ENCODE measurements around the gene WNT11. TPM values are rescaled to one million over a fixed set of nuclear protein-coding genes. Genes with fewer than 3 reads are reported as not detected.
A peak's percentile ranks its signal among the peaks of the same experiment; 100 is the strongest.

WNT11 gene
- total and polyA plus RNA-seq, 2 of the 13 experiments (the other 11 are each of a cell fraction or from before 2014, with no cell fraction given), result 0.34 to 0.66 TPM

DNA sequence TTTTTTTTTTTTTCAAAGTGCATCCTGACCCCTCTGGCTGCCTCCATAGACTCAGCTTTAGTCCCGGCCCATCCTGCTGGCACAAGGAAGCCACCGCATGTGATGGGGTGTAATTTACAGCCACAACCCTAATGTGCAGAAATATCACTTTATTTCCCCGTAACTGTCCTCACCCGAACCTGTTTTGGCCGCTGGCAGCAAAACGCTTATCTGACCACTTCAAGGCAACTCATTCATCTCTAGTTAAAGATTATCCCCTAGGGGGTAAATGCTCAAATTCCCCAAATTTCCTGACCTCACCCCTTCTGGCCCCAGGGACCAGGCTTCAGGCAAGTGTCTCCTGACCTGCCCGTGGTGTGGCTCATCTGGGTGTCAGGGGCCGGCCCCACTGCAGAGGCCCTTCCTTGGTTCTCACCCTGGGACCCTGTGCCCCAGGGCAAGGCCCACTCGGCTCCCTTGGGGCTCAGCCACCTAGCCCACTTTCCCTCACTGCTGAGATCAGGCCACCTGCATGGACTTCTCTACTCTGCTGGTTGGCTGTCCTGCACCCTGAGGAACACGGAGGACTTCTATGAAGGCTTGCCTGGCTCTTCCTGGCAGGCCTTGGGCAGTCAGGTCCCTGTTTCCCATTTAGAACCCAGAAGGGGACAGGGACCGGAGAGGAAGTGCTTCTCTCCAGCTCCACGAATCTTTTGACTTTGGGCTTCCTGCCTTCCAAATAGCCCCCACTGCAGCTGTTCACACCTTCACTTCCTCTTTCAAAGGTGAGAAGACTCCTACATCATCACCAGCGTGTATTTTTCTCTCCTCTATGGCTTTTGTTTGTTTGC is 53.3 kb downstream of the WNT11 start (continued):
- TF ChIP-seq, protein P1, sequence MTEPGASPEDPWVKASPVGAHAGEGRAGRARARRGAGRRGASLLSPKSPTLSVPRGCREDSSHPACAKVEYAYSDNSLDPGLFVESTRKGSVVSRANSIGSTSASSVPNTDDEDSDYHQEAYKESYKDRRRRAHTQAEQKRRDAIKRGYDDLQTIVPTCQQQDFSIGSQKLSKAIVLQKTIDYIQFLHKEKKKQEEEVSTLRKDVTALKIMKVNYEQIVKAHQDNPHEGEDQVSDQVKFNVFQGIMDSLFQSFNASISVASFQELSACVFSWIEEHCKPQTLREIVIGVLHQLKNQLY (CRISPR knock-in tag; IDR thresholded peaks at IDR 0.05), result no peak
- TF ChIP-seq ZBTB8A (CRISPR knock-in tag; IDR thresholded peaks at IDR 0.05; ENCODE audit: borderline replicate concordance, low read depth), result no peak
- TF ChIP-seq, protein P2, sequence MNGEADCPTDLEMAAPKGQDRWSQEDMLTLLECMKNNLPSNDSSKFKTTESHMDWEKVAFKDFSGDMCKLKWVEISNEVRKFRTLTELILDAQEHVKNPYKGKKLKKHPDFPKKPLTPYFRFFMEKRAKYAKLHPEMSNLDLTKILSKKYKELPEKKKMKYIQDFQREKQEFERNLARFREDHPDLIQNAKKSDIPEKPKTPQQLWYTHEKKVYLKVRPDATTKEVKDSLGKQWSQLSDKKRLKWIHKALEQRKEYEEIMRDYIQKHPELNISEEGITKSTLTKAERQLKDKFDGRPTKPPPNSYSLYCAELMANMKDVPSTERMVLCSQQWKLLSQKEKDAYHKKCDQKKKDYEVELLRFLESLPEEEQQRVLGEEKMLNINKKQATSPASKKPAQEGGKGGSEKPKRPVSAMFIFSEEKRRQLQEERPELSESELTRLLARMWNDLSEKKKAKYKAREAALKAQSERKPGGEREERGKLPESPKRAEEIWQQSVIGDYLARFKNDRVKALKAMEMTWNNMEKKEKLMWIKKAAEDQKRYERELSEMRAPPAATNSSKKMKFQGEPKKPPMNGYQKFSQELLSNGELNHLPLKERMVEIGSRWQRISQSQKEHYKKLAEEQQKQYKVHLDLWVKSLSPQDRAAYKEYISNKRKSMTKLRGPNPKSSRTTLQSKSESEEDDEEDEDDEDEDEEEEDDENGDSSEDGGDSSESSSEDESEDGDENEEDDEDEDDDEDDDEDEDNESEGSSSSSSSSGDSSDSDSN (CRISPR knock-in tag; IDR thresholded peaks at IDR 0.05), result peak; percentile 35; the same call in 1 of the 2 replicates
- no peak for TF ChIP-seq SMC3 (IDR thresholded peaks at IDR 0.05; ENCODE audit: low read length)
- TF ChIP-seq POLR2G (IDR thresholded peaks at IDR 0.05; ENCODE audit: low read depth, low read length), result no peak
- TF ChIP-seq FOXK2 (IDR thresholded peaks at IDR 0.05), result no peak
- TF ChIP-seq, protein P3, sequence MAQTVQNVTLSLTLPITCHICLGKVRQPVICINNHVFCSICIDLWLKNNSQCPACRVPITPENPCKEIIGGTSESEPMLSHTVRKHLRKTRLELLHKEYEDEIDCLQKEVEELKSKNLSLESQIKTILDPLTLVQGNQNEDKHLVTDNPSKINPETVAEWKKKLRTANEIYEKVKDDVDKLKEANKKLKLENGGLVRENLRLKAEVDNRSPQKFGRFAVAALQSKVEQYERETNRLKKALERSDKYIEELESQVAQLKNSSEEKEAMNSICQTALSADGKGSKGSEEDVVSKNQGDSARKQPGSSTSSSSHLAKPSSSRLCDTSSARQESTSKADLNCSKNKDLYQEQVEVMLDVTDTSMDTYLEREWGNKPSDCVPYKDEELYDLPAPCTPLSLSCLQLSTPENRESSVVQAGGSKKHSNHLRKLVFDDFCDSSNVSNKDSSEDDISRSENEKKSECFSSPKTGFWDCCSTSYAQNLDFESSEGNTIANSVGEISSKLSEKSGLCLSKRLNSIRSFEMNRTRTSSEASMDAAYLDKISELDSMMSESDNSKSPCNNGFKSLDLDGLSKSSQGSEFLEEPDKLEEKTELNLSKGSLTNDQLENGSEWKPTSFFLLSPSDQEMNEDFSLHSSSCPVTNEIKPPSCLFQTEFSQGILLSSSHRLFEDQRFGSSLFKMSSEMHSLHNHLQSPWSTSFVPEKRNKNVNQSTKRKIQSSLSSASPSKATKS (CRISPR knock-in tag; IDR thresholded peaks at IDR 0.05), result no peak
- TF ChIP-seq ZNF761 (CRISPR knock-in tag; conservative IDR thresholded peaks at IDR 0.05), result peak; percentile 72; the same call in 1 of the 2 replicates
- no peak for TF ChIP-seq PCBP2 (optimal IDR thresholded peaks at IDR 0.05; ENCODE audit: low read depth, low read length, poor library complexity, severe bottlenecking)
- no peak for TF ChIP-seq MYNN (CRISPR knock-in tag; IDR thresholded peaks at IDR 0.05; ENCODE audit: low read depth)
- TF ChIP-seq ZNF891 (CRISPR knock-in tag; IDR thresholded peaks at IDR 0.05), result no peak
- TF ChIP-seq TCF7L2 (IDR thresholded peaks at IDR 0.05; ENCODE audit: low read depth, low read length), result no peak
- TF ChIP-seq ZNF720 (CRISPR knock-in tag; IDR thresholded peaks at IDR 0.05), result no peak
- TF ChIP-seq TBX3 (IDR thresholded peaks at IDR 0.05; ENCODE audit: borderline replicate concordance), result peak; percentile 66; the same call in 1 of the 2 replicates
- no peak for TF ChIP-seq ZNF337 (CRISPR knock-in tag; IDR thresholded peaks at IDR 0.05; ENCODE audit: borderline replicate concordance, low read depth)
- no peak for TF ChIP-seq ZSCAN30 (CRISPR knock-in tag; IDR thresholded peaks at IDR 0.05)
- no peak for TF ChIP-seq ZNF597 (CRISPR knock-in tag; IDR thresholded peaks at IDR 0.05)
- 0 out of 2 replicates have a peak, but pooled peaks have one; percentile 41 for TF ChIP-seq SMAD1 (CRISPR knock-in tag; IDR thresholded peaks at IDR 0.05; ENCODE audit: borderline replicate concordance, low read depth)
- TF ChIP-seq CAMTA2 (CRISPR knock-in tag; IDR thresholded peaks at IDR 0.05; ENCODE audit: borderline replicate concordance), result no peak
